Heart right ventricle (tissue), 16 donors: ENCODE measurements around the gene C15orf40. TPM values are rescaled to one million over a fixed set of nuclear protein-coding genes. Genes with fewer than 3 reads are reported as not detected.

Experiments
- ATAC-seq, 8 donors: fragments of 200-7000 bp; cut with Tn5 transposase; one replicate each; pipeline ENCODE4 v1.9.1; 2020; ENCODE audit warnings: mild to moderate bottlenecking in 8 of 8, moderate library complexity in 8 of 8, moderate number of reproducible peaks in 1 of 8
- DNase-seq, 2 donors: peaks; one replicate each; pipeline ENCODE4 v3.0.0-alpha.2; 2020
- H3K27ac ChIP-seq, 10 donors: fragments of 200-600 bp; sonication (generic) in 2 of 10; one replicate each; pipeline versions ENCODE4 v1.5.0 to v1.8.0; 2020 to 2022; ENCODE audit warnings: mild to moderate bottlenecking in 3 of 10
- H3K27me3 ChIP-seq, 7 donors: fragments of 200-600 bp; one replicate each; pipeline ENCODE4 v1.8.0; 2021 to 2022; ENCODE audit warnings: mild to moderate bottlenecking in 2 of 7
- H3K36me3 ChIP-seq, 9 donors: fragments of 200-600 bp; sonication (generic) in 1 of 9; one replicate each; pipeline versions ENCODE4 v1.5.0 to v1.8.0; 2020 to 2022; ENCODE audit warnings: mild to moderate bottlenecking in 2 of 9
- H3K4me1 ChIP-seq, 9 donors: fragments of 200-600 bp; sonication (generic) in 1 of 9; one replicate each; pipeline versions ENCODE4 v1.5.0 to v1.8.0; 2020 to 2022; ENCODE audit warnings: mild to moderate bottlenecking in 4 of 9
- H3K4me3 ChIP-seq, 10 donors: fragments of 200-600 bp; sonication (generic) in 2 of 10; one replicate each; pipeline versions ENCODE4 v1.5.0 to v1.8.0; 2020 to 2022; ENCODE audit warnings: mild to moderate bottlenecking in 7 of 10, moderate library complexity in 2 of 10
- H3K9me3 ChIP-seq, 11 donors: fragments of 200-600 bp in 10 of 11; sonication (generic) in 2 of 11; one replicate each; pipeline versions ENCODE4 v1.5.0 to v1.8.0; 2013 to 2022; ENCODE audit warnings: mild to moderate bottlenecking in 2 of 11, control low read depth in 1 of 11, moderate library complexity in 1 of 11
- CTCF ChIP-seq, 9 donors: fragments of 200-600 bp; sonication (generic) in 2 of 9; IDR thresholded peaks; one replicate each; pipeline versions ENCODE4 v1.5.0 to v1.8.0; 2021 to 2022; ENCODE audit warnings: antibody characterized with exemption in 9 of 9, mild to moderate bottlenecking in 5 of 9, moderate library complexity in 1 of 9
- WGBS, 2 donors: extraction: QIAGEN DNeasy Blood & Tissue Kit; methylation state at CpG; one replicate each; pipeline ENCODE4 v1.1.7; 2013; ENCODE audit warnings: inconsistent platforms in 1 of 2; 5-methylcytosine and 5-hydroxymethylcytosine counted together
- intact Hi-C, 10 donors: fragments of 100-400 bp; cut with DNase I; formaldehyde crosslinking; loops; one replicate each; pipeline versions ENCODE4 v1.11.1 to v1.14.2; 2022
- long read RNA-seq, 3 donors: library from polyadenylated mRNA; unstranded; transcript quantifications; one replicate each; pipeline ENCODE4 v2.0.0, GENCODE V29; 2020 to 2021
- polyA plus RNA-seq, 2 donors: library from polyadenylated mRNA; stranded (reverse); fragments of 200-250 nt; gene quantifications; one replicate each; pipeline ENCODE4 v1.2.3, GENCODE V29; 2013
- total RNA-seq, 10 donors: library from RNA; stranded (reverse); fragmentation: NEBNext Ultra II Directional in 3 of 10; extraction: Animal tissue kit (Norgen Biotek cat#: 25700) in 3 of 10; gene quantifications; one replicate each; pipeline versions ENCODE4 v1.2.1 to v1.2.4, GENCODE V29; 2021 to 2023
- donor health status: Arrhythmogenic right ventricular cardiomyopathy.
- donor health status: ischemic (EF 13 %, LVEDD 7.1; RV severe dilation, severe dysfunction).
- donor health status: healthy with polysubstance abuse.
- donor health status: DM: no; HTN: yes; CAD: no.
- donor health status: DM: no; HTN: no; CAD: no.
- donor health status: ischemic (EF 25% LVEDD 6.9; RV normal size, moderate dysfunction).
- donor health status: ischemic (EF 25% LVEDD 5.7; RV mildly dilated, moderate dysfunction).
- donor health status: healthy.
- donor health status: DM: yes; HTN: yes; CAD: no.
- donor health status: Ischemic cardiomyopathy.
- donor health status: ischemic (EF 35%, LVEDD 5.7; RV mildly dilated, moderate dysfunction).
- donor health status: nonischemic (EF 11% LVEDD 7.7; RV severe dilation, severe dysfunction).
- donor health status: DM: yes; HTN: yes; CAD: no.
- donor health status: PGD.
- donor health status: ischemic (EF 29% LVEDD 5.4; RV normal size, mild dysfunction).
- donor health status: nonischemic (EF 23%, LVEDD 6.1; RV moderate dilation, normal function).

Gene C15orf40
- 10 to 100 TPM in 6 of 10 donors, 1 to 10 TPM in 4; 7.5 to 19.6 (median 10.5) TPM for total RNA-seq
- polyA plus RNA-seq, result 10 to 100 TPM; 11.6 to 16.0 TPM
- long read RNA-seq, donor 1, full-length matches to known transcripts, result 4 of 7 reads
- long read RNA-seq, donor 1, partial matches to known transcripts, result 1 of 7 reads
- long read RNA-seq, donor 1, other reads (novel, unspliced or antisense), result 2 of 7 reads
- long read RNA-seq, donor 2, full-length matches to known transcripts, result 7 of 13 reads
- long read RNA-seq, donor 2, partial matches to known transcripts, result 0 of 13 reads
- long read RNA-seq, donor 2, other reads (novel, unspliced or antisense), result 6 of 13 reads
- long read RNA-seq, donor 3, full-length matches to known transcripts, result 3 of 5 reads
- long read RNA-seq, donor 3, partial matches to known transcripts, result 0 of 5 reads
- long read RNA-seq, donor 3, other reads (novel, unspliced or antisense), result 2 of 5 reads

- Histone ChIP-seq H3K9me3 (no peaks in the 10 kb centered on the region), H3K36me3 (peaks cover 0 to 50% (median 20%) of the 10 kb centered on the region in 9 donors), H3K27me3 (no peaks in the 10 kb centered on the region), H3K4me3 (peak within 1 kb of the TSS; percentile 81 to 100 (median 96)), H3K4me1 (peaks cover 4 to 31% (median 26%) of the 10 kb centered on the region in 9 donors), H3K27ac (peak within 1 kb of the TSS in 9 of 10 donors; percentile 79 to 90 (median 87))
- ATAC-seq (peak; percentile 98 to 100 (median 99)), DNase-seq (peak; percentile 91 to 92)
- WGBS, 2 donors, result 1 to 2% methylated on average over 63 to 64 of the region's 64 CpGs
- intact Hi-C loops, result loop anchor here in 7 of 10 donors (1.0 to 10.0 kb wide), 12 partner anchors 26 to 467 kb away; partner anchors contain the start of genes HDGFL3 (in 6 of the 7), BTBD1 (in 4 of the 7), RPS17 (in 1 of the 7) and TM6SF1 (in 1 of the 7)
- TF ChIP-seq CTCF (IDR thresholded peaks at IDR 0.05), result peak; percentile 37 to 89 (median 63)
Measured at GRCh38 chr15:83011271-83012075, at the start of gene C15orf40. TSS of gene C15orf40 (minus strand) at chr15:83011639. CDS start at chr15:83011607, 32 bp downstream.

- intact Hi-C loops, result no loop called here
- H3K27ac ChIP-seq, result peak overlapping the region in 7 of 10 donors; percentile 1 to 53 (median 24)
- no peak for TF ChIP-seq CTCF (IDR thresholded peaks at IDR 0.05)
- peak overlapping the region in 1 of 10 donors; percentile 9 for H3K4me3 ChIP-seq
- WGBS, 2 donors, result 27 to 29% methylated on average over 7 of the region's 7 CpGs
- H3K36me3 ChIP-seq, result peaks cover 0 to 51% (median 23%) of the 10 kb centered on the region in 9 donors
- H3K27me3 ChIP-seq, result no peaks in the 10 kb centered on the region
- ATAC-seq (peak; percentile 41 to 88 (median 81)), DNase-seq (peak in 1 of 2 donors; percentile 28)
- peaks cover 9 to 55% (median 42%) of the 10 kb centered on the region in 9 donors for H3K4me1 ChIP-seq
- no peaks in the 10 kb centered on the region for H3K9me3 ChIP-seq
Measured at GRCh38 chr15:83057696-83058376, 46.4 kb upstream of the C15orf40 start.

GRCh38 chr15:83057002-83057401, 45.6 kb upstream of the C15orf40 start:
- peaks cover 0 to 51% (median 23%) of the 10 kb centered on the region in 9 donors for H3K36me3 ChIP-seq
- DNase-seq (no peak), ATAC-seq (no peak)
- H3K4me3 ChIP-seq, result no peak overlapping the region
- peak overlapping the region in 2 of 10 donors; percentile 22 to 53 for H3K27ac ChIP-seq
- H3K4me1 ChIP-seq, result peaks cover 9 to 47% (median 34%) of the 10 kb centered on the region in 9 donors
- H3K27me3 ChIP-seq, result no peaks in the 10 kb centered on the region
- no peaks in the 10 kb centered on the region for H3K9me3 ChIP-seq
- WGBS, 2 donors, result 68 to 76% methylated on average over 1 of the region's 1 CpG
- intact Hi-C loops, result no loop called here
- no peak for TF ChIP-seq CTCF (IDR thresholded peaks at IDR 0.05)
